ENCODE measurements around the gene CDK10.
"Not testable (repeated sequence)": the region's sequence is repeated elsewhere in the genome, so short reads cannot be mapped to it uniquely, and the experiment has no call there.

The CDK10 gene

DNA sequence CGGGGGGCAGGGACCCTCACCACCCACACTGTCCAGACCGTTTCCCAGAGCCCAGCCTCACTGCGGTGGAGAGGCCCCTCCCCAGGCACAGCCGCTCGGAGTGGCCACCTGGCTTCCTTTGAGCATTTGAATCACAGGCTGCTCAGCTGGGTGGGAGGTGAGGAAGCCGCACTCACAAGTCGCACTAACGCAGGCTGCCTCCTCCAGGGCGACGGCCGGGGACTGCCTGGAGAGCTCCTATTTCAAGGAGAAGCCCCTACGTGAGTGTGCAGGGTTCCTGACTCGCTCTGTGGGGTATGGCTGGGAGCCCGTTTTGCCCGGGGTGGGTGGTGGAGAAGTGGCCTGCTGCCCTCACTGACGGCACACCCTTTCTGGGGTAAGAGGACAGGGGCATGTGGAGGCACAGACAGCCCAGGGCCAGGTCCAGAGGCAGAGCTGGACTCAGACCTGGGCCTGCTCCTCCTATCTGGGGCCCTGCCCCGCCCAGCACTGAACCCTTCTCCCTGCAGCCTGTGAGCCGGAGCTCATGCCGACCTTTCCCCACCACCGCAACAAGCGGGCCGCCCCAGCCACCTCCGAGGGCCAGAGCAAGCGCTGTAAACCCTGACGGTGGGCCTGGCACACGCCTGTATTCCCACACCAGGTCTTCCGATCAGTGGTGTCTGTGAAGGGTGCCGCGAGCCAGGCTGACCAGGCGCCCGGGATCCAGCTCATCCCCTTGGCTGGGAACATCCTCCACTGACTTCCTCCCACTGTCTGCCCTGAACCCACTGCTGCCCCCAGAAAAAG lies 8.8 kb downstream of the CDK10 start:
- in situ Hi-C loops (cut with HindIII; ENCODE audit: low sequenced_read_pairs) = no loop called here

DNA sequence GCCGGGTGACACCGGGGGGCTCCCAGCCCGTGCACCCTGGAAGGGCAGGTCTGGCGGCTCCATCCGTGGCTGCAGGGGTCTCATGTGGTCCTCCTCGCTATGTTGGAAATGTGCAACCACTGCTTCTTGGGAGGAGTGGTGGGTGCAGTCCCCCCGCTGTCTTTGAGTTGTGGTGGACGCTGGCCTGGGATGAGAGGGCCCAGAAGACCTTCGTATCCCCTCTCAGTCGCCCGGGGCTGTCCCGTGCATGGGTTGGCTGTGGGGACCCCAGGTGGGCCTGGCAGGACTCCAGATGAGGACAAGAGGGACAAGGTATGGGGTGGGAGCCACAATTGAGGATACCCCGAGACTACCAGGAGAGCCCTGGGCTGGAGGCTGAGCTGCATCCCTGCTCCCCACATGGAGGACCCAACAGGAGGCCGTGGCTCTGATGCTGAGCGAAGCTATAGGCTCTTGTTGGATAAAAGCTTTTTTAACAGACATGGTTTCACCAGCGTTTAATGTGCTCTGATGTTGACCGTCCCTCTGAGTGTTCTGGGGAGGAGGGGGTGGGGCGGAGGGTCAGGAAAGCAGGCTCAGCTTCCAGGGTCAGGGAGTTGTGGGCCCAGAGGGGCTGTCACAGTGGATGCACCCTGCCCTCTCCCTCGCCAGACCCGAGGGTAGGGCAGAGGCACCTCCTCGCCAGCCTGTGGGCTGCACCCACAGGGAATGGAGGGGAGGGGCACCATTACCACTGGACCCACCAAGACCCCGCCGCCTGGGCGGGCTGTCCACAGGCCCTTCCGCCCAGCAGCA lies 9.6 kb downstream of the CDK10 start:
- in situ Hi-C loops (cut with HindIII; ENCODE audit: low sequenced_read_pairs) = no loop called here

DNA sequence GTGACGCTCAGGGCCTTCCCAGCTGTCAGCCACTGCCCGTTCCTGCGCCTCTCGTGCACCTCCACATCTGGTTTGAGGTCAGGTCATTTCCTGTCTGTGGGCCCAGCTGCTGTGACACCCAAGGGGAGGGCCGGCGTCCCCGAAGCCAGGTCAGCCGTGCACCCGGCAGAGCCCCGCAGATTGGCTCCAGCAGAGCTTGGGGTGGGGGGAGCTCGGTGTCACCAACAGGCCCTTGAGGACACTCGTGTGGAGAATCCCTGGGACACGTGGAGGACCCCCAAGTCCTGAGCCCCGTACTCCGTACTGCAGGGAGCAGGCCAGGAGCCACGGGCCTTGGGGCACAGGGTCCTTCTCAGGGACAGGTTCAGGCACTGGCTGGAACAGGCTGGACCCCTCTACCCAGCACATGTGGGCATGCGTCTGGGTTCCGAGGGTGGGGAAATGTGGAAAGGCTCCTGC lies 10.2 kb downstream of the CDK10 start:
- in situ Hi-C loops (cut with HindIII; ENCODE audit: low sequenced_read_pairs) = no loop called here

DNA sequence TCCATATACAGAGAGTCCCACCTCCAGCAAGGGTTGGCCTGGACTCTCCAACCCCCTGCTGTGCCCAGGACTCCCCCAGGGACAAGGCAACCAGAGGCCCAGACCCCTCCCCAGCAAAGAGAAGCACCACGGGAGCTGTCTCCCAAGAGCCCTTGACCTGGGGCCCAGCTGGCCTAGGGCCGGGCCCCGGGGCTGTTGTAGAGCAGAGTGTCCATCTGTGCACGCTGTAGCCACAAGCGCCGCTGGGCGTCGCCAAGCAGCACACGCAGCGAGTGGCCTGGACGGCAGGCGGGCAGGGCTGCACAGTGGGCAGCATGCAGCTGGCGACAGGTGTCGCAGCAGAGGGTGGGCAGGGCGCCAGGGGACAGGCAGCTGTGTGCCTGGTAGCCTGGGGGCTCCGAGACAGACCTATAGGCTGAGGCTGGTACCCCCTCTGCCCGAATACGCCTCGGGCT lies 10.7 kb downstream of the CDK10 start:
- in situ Hi-C loops (cut with HindIII; ENCODE audit: low sequenced_read_pairs) = no loop called here

DNA sequence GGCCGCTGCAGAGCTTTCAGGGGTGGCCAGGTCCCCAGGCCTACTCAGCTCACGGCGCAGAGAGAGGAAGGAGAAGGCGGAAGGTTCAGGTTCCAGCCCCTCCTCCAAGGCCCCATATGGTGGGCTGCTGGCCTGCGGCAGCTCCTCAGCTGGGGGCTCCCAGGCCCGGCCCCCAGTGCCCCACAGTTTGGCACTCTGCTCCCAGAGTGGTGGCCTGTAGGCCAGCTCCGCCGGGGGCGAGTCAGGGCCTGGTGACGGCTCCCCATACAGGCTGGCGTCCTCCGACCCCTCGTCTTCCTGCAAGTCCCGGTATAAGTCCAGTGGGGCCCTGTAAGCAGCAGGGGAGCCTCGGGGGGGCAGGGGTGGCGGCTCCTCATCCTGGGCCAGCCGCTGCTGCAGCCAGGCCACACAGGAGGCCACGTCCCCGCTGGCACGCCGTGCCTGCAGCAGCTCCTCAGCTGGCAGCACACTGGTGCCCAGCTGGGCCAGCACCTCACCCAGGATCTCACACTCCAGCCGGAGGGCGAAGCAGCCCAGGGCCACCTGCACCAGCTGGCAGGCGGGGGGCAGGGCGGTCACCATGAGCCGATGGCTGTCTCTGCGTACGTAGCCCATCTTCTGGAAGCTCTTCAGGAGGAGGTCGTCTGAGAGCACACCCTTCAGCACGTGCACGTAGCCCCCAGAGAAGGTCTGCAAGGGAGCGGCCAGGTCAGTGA lies 11.3 kb downstream of the CDK10 start:
- in situ Hi-C loops (cut with HindIII; ENCODE audit: low sequenced_read_pairs) = no loop called here

DNA sequence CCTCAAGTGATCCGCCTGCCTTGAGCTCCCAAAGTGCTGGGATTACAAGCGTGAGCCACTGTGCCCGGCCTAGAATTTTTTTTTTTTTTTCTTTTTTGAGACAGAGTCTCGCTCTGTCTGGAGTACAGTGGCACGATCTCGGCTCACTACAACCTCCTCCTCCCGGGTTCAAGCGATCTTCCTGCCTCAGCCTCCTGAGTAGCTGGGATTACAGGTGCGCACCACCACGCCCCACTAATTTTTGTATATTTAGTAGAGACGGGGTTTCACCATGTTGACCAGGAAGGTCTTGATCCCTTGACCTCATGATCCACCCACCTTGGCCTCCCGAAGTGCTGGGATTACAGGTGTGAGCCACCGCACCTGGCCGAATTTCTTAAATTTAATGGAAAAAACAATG lies 12.2 kb downstream of the CDK10 start:
- in situ Hi-C loops (cut with HindIII; ENCODE audit: low sequenced_read_pairs) = not testable (repeated sequence)

DNA sequence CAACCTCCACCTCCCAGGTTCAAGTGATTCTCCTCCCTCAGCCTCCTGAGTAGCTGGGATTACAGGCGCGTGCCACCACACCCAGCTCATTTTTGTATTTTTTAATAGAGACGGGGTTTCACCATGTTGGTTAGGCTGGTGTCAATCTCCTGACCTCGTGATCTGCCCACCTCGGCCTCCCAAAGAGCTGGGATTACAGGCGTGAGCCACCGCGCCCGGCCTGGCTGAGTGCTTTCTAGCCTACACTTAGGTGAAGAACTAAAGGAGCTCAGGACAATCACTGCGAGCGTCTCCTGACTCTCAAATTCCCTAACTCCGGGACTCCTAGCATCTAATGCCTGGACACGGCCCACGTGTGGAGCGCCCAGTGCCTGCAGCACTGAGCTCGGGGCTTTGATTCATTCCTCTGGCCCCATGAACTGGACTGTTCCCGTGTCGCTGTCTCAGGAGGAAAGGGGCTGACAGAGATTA lies 13.2 kb downstream of the CDK10 start:
- in situ Hi-C loops (cut with HindIII; ENCODE audit: low sequenced_read_pairs) = not testable (repeated sequence)

DNA sequence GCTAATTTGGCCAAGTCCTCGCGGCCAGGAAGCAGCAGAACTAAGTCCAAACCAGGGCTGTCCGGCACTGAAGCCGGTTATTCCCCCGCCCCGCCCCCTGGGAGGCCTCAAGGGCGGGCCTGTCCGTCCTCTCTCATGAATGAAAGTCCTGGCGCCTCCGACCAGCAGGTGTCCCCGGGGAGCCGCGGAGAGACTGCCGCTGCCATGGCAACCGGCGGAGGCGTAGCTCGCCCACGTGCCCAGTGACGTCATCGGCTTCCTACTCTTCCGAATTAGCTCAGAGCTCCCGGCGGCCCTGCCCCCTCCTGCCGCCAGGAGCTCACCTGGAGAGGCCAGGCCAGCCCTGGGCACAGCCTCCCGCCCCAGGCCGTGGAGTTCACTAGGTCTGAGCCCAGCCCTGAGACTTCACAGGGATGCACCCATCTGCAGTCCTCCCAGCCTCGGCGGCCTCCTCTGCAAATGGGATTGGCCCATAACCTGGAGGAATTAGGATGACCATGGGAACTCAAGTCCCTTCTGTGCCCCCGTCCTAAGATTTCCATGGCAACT lies 13.7 kb downstream of the CDK10 start:
- in situ Hi-C loops (cut with HindIII; ENCODE audit: low sequenced_read_pairs) = no loop called here

DNA sequence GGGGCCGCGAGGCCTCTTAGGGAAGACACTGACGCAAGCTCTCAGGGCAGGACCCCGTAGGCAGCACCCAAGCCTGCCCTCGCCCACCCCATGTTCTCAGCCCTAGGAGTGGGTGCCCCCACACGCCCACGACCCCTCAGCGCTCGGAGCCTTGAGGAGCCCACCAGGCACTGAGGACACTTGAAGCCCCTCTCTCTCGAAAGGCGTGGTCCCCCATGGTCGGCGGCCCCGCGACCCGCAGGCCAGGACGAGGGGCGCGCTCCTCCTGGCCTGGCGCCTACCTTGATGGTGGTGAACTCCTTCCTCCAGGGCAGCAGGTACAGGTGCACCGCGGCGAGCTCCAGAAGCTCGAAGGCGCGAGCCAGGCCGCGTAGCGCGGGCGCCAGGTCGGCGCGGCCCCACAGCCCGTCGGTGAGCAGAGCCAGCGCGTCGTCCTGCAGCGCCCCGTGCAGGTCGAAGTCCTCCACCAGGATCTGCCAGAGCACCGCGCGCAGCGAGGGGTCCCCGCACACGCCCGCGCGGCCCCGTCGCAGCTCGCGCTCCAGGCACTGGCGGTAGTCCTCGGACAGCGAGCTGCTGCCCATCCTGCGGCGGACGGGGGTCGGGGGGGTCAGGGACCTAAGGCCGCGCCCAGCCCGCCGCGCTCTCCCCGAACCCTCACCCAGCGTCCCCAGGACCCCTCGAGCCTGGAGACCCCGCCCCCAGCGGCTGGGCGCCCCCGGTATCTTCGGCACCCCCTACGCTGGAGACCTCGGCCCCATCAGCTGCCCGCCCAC lies 14.3 kb downstream of the CDK10 start:
- in situ Hi-C loops (cut with HindIII; ENCODE audit: low sequenced_read_pairs) = no loop called here

DNA sequence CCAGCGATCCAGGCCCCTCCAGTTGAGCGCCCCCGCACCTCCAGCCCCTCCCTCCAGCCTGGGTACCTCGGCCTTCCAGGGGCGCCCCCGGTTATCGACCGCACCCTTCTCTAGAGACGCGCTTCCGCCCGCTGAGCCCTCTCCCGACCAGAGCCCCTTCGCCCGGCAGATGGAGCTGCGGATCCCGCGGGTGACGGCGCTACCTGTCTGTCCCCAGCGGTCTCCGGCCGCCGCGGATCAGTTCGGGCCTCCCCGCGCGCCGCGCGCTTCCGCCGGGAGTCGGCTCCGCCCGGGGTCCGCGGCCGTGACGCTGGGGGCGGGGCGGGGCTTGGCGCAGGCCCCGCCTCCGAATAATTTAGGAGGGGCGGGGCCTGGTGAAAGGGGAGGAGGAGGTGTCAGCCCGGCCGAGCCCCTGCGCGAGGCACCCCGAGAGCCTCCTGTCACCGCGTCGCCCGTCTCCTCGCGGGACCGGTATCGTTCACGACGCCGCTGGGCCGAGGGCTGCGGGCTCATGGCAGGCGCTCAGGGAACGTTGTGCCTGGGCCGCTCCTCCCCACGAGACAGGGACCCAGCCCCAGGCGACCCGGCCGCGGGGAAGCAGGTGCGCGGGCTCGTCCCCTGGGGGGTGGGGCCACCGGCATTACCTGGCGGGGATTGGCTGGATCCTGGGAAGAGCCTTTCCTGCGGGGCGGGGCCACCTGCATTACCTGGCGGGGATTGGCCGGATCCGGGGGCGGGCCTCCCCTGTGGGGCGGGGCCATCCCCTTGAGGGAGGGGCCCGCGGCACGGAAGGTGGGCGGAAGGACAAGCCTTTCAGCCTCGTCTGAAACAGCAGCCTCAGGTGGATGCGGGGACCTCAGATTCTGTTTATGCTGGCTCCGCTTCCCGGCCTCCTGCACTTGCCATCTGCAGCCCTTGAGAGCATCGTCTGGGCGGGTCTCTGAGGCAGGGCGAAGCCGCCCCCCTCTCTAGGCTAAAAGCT lies 15.2 kb downstream of the CDK10 start, which contains the start of gene SPATA2L:
Gene SPATA2L (minus strand): TSS at position 281 of the 982 bp plus-strand sequence. CDS start 473 bp downstream, outside the sequence.
- in situ Hi-C loops (cut with HindIII; ENCODE audit: low sequenced_read_pairs) = no loop called here

DNA sequence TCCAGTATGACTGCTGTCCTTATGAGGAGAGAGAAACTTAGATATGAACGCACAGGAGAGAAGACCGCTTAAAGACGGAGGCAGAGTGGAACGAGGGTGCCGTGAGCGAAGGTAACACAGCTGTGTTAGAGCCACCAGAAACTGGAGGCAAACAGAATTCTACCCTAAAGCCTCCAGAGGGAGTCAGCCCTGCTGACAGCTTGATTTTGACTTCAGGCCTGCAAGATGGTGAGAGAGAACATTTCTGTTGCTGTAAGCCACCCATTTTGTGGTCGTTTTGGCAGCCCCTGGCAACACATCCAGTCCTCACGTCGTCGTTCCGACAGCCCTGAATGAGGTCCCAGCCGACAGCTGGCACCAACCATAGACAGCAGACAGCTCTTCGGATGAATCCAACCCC lies 17.8 kb downstream of the CDK10 start:
- in situ Hi-C loops (cut with HindIII; ENCODE audit: low sequenced_read_pairs) = no loop called here

DNA sequence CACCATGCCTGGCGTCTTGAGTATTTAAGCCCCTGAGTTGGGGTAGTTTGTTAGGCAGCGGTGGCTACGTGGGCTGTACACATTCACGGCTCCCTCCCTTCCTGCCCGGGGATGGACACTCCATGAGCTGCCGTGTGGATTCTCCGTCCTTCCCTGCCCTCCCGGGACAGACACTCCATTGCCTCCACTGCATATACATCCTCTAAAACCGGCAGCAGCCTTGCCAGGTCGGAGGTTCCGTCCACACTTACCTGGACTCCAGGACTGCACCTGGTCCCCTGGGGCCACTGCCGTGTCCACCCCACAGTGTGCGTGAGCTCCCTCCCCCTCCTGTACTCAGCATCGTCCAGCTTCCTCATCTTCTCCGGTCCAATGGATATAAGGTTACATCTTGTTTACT lies 18.5 kb downstream of the CDK10 start:
- in situ Hi-C loops (cut with HindIII; ENCODE audit: low sequenced_read_pairs) = no loop called here

DNA sequence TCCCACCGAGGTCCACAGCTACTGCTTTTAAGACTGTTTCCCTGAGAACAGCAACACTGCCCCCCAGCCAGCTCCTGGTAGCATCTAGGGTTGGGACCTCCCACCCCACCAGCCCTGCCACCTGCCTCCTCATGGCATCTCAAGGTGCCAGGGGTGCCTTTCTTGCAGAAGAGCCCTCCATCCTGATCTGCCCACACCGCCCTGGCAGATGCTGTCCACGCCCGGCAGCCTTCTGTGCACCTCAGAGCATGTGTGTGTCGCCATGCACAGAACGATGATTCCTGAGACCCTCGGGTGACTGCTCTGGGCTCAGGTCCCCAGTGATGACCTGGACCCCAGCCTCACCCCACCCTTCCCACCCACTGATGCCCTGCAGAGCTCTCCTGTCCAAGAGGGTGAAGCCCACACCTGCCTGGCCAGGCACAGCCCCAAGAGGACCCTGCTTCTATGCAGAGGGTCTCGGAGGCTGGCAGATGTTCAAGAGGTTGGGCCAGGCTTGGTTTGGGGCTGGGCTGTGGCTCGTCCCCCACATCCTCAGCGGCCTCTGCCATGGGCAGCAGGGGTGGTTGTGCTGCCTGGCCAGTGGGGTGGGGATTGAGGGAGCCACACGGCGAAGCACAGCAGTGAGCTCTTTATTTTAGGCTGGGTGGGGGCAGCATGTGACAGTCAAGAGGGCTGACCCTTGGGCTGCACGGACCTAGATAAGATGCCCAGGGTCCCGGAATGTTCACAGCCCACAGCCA lies 20.2 kb downstream of the CDK10 start:
- in situ Hi-C loops (cut with HindIII; ENCODE audit: low sequenced_read_pairs) = no loop called here

DNA sequence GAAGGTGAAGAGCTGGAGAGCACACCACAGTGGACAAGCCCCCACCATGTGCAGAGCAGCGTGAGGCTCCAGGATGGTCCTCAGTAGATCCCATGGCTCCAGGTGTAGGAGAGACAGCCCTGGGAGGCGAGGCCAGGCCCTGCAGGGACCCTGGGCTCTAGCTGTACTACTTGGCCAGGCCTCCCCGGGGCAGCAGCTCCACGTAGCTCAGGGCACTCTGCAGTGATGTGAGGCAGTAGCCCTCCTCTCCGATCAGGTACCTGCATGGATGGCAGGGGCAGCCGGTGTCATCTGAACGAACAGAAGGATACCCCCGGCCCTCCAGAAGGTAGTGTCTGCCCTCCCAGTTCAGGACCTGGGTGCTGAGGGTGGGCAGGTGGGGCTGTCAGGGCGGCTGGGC lies 21.2 kb downstream of the CDK10 start:
- in situ Hi-C loops (cut with HindIII; ENCODE audit: low sequenced_read_pairs) = no loop called here

DNA sequence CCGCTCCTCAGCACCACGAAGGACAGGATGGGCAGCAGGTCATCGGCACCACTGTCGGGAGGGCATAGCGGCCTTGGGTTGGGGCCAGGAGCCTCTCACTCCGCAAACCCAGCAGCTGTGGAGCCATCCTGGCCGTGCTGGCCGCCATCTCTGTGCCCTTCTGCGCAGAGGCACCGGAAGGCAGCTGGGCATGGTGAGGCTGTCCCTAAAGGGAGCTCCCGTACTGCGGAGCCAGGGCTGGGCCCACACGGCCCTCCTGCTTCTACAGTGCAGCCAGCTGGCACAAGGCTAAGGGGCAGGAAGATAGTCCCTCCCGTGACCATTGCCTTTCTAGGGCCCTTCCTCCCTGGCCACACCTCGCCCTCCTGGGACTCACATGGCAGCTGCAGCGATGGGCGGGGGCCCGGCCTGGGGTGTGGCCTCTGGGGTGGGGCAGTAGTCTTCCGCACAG lies 22.0 kb downstream of the CDK10 start:
- in situ Hi-C loops (cut with HindIII; ENCODE audit: low sequenced_read_pairs) = no loop called here

DNA sequence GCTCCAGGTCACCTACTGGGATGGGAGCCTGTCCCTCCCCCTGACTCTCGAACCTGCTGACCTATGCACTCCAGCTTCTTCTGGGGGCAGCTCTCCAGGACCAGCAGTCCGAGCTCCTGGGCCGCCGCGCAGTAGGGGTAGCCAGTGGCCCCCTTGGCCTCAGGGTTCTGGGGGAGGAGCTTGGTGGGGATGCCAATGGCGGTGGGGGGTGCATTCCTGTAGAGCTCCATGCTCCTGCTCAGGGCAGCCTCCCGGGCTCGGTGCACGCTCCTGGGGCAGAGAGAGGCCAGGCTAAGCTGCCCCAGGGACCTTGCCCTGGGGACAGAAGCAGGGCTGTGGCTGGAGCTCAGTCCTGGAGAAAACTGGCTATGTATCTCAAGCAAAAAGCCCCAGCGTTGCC lies 22.7 kb downstream of the CDK10 start:
- in situ Hi-C loops (cut with HindIII; ENCODE audit: low sequenced_read_pairs) = no loop called here

DNA sequence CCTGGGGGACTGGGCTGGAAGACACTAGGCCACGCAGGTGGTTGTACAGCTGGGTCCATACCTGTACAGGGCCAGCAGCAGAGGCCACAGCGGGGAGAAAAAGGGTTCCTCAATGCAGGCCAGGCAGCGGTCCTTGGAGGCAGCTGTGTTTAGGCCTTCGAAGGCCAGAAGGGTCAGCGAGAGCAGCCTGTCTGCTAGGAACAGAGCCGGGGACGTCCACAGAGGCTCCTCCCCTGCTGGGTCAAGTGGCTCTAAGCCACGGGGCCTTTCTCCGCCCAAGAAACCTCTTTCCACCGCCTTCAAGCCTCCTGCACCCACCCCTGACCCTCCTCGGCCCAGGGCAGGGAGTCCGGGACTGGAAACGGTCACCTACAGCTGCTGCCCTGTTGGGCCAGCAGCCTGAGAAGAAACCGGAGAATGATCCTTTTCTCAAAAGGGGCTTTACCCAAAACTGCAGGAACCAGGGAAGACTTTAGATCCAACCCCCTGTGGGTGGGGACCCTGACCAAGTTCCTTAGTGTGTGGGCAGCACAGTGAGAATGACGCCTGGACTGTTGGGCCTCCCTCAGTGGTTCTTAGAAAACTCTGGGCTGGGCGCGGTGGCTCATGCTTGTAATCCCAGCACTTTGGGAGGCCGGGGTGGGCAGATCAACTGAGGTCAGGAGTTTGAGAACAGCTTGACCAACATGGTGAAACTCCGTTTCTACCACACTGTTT lies 23.4 kb downstream of the CDK10 start:
- in situ Hi-C loops (cut with HindIII; ENCODE audit: low sequenced_read_pairs) = loop anchor here (5.0 kb wide), 2 partner anchors 47 to 148 kb away; partner anchors contain the start of gene RPL13
